Measurements from ENCODE around the gene MPRIP.

MPRIP gene

DNA sequence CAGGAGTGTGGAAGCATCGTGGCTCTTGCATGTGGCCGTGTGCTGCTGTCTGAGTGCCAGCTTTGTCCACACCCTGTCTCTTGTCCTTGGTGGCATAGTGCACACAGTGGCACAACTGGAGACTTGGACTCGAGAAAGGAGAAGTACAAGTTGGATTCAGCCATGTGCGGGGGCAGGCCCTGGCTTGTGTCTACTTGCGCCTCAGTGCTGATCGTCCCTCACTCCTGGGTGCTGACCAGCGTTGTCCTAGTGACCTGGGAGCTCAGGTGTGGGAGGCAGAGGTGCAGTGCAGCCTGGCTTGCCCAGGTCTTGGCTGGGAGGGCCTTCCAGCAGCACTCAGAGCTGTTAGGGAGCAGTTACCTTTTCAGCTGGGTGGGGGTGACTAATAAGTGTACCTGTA, 20.6 kb downstream of the MPRIP start (continued):
- TF ChIP-seq ZNF565 (CRISPR knock-in tag; conservative IDR thresholded peaks at IDR 0.05; ENCODE audit: low read depth), result no peak

DNA sequence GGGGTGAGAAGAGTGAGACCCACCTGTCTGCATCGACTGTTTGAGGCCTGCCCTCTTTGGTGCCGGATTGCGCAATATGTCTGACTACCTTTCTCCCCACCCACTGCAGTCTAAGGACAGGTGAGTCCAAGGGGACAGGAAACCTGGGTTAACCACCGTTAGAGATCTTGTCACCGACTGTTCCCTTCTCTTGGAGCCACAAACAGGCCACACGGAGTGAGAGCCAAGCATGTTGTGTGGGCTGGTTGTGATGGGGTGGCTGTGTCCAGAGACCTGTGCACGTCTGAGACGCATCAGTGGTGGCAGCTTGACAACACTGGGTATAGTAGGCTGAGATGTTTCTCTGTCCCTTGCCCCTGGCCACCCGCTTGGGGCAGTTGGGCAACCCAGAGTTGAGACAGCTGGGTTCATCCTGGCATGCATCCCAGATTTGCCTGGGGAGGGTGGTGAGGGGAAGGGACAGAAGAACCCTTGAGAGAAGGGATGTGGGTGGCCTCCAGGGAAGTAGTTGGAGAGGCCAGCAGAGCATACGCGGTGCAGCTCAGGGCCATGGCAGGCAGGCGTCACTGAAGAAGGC, 21.4 kb downstream of the MPRIP start:
- ATAC-seq, result no peak
- TF ChIP-seq OSR1 (CRISPR knock-in tag; IDR thresholded peaks at IDR 0.05) (no peak), ZNF565 (CRISPR knock-in tag; conservative IDR thresholded peaks at IDR 0.05; ENCODE audit: low read depth) (no peak), ARNTL (CRISPR knock-in tag; IDR thresholded peaks at IDR 0.05; ENCODE audit: borderline replicate concordance, low read depth) (no peak), ZC3H10 (CRISPR knock-in tag; IDR thresholded peaks at IDR 0.05) (no peak), BACH2 (CRISPR knock-in tag; IDR thresholded peaks at IDR 0.05; ENCODE audit: borderline replicate concordance) (no peak), ZNF8 (CRISPR knock-in tag; IDR thresholded peaks at IDR 0.05) (no peak), ESRRG (CRISPR knock-in tag; IDR thresholded peaks at IDR 0.05) (no peak), PPARA (CRISPR knock-in tag; IDR thresholded peaks at IDR 0.05; ENCODE audit: borderline replicate concordance) (no peak), RARB (CRISPR knock-in tag; IDR thresholded peaks at IDR 0.05) (no peak)
- TF ChIP-seq, protein P1, sequence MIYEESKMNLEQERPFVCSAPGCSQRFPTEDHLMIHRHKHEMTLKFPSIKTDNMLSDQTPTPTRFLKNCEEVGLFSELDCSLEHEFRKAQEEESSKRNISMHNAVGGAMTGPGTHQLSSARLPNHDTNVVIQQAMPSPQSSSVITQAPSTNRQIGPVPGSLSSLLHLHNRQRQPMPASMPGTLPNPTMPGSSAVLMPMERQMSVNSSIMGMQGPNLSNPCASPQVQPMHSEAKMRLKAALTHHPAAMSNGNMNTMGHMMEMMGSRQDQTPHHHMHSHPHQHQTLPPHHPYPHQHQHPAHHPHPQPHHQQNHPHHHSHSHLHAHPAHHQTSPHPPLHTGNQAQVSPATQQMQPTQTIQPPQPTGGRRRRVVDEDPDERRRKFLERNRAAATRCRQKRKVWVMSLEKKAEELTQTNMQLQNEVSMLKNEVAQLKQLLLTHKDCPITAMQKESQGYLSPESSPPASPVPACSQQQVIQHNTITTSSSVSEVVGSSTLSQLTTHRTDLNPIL (CRISPR knock-in tag; IDR thresholded peaks at IDR 0.05; ENCODE audit: low read depth), result no peak
- TF ChIP-seq, protein P2, sequence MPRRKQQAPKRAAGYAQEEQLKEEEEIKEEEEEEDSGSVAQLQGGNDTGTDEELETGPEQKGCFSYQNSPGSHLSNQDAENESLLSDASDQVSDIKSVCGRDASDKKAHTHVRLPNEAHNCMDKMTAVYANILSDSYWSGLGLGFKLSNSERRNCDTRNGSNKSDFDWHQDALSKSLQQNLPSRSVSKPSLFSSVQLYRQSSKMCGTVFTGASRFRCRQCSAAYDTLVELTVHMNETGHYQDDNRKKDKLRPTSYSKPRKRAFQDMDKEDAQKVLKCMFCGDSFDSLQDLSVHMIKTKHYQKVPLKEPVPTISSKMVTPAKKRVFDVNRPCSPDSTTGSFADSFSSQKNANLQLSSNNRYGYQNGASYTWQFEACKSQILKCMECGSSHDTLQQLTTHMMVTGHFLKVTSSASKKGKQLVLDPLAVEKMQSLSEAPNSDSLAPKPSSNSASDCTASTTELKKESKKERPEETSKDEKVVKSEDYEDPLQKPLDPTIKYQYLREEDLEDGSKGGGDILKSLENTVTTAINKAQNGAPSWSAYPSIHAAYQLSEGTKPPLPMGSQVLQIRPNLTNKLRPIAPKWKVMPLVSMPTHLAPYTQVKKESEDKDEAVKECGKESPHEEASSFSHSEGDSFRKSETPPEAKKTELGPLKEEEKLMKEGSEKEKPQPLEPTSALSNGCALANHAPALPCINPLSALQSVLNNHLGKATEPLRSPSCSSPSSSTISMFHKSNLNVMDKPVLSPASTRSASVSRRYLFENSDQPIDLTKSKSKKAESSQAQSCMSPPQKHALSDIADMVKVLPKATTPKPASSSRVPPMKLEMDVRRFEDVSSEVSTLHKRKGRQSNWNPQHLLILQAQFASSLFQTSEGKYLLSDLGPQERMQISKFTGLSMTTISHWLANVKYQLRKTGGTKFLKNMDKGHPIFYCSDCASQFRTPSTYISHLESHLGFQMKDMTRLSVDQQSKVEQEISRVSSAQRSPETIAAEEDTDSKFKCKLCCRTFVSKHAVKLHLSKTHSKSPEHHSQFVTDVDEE (CRISPR knock-in tag; IDR thresholded peaks at IDR 0.05), result no peak
- TF ChIP-seq, protein P3, sequence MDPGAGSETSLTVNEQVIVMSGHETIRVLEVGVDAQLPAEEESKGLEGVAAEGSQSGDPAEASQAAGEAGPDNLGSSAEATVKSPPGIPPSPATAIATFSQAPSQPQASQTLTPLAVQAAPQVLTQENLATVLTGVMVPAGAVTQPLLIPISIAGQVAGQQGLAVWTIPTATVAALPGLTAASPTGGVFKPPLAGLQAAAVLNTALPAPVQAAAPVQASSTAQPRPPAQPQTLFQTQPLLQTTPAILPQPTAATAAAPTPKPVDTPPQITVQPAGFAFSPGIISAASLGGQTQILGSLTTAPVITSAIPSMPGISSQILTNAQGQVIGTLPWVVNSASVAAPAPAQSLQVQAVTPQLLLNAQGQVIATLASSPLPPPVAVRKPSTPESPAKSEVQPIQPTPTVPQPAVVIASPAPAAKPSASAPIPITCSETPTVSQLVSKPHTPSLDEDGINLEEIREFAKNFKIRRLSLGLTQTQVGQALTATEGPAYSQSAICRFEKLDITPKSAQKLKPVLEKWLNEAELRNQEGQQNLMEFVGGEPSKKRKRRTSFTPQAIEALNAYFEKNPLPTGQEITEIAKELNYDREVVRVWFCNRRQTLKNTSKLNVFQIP (CRISPR knock-in tag; IDR thresholded peaks at IDR 0.05; ENCODE audit: borderline replicate concordance, low read depth), result no peak

DNA sequence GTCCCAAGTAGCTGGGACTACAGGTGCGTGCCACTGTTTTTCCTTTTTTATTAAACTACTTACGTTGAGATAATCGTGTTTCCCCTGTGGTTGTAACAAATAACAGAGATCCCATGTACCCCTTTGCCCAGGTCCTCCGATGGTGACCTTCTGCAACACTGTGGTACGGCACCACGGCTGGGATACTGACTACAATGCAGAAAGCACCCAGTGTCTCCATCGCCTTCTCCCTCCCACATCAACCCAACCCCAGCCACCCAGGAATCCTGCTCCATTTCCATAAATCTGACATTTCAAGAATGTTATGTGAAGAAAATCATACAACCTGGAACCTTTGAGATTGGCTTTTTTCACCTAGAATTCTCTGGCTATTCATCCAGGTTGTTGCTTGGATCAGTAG, 22.1 kb downstream of the MPRIP start:
- TF ChIP-seq TOX (CRISPR knock-in tag; IDR thresholded peaks at IDR 0.05; ENCODE audit: borderline replicate concordance) (no peak), ARNTL (CRISPR knock-in tag; IDR thresholded peaks at IDR 0.05; ENCODE audit: borderline replicate concordance, low read depth) (no peak), ZNF8 (CRISPR knock-in tag; IDR thresholded peaks at IDR 0.05) (no peak), GLIS3 (CRISPR knock-in tag; IDR thresholded peaks at IDR 0.05) (no peak), SNAI2 (CRISPR knock-in tag; IDR thresholded peaks at IDR 0.05) (no peak), CSDC2 (CRISPR knock-in tag; IDR thresholded peaks at IDR 0.05) (no peak), TCF4 (CRISPR knock-in tag; IDR thresholded peaks at IDR 0.05; ENCODE audit: borderline replicate concordance) (no peak), OSR1 (CRISPR knock-in tag; IDR thresholded peaks at IDR 0.05) (no peak), ZNF565 (CRISPR knock-in tag; conservative IDR thresholded peaks at IDR 0.05; ENCODE audit: low read depth) (no peak), ZC3H10 (CRISPR knock-in tag; IDR thresholded peaks at IDR 0.05) (no peak), ZFP3 (CRISPR knock-in tag; IDR thresholded peaks at IDR 0.05) (no peak), ESRRG (CRISPR knock-in tag; IDR thresholded peaks at IDR 0.05) (no peak), PPARA (CRISPR knock-in tag; IDR thresholded peaks at IDR 0.05; ENCODE audit: borderline replicate concordance) (no peak)
- TF ChIP-seq, protein P3 (CRISPR knock-in tag; IDR thresholded peaks at IDR 0.05; ENCODE audit: borderline replicate concordance, low read depth), result no peak
- TF ChIP-seq, protein P4, sequence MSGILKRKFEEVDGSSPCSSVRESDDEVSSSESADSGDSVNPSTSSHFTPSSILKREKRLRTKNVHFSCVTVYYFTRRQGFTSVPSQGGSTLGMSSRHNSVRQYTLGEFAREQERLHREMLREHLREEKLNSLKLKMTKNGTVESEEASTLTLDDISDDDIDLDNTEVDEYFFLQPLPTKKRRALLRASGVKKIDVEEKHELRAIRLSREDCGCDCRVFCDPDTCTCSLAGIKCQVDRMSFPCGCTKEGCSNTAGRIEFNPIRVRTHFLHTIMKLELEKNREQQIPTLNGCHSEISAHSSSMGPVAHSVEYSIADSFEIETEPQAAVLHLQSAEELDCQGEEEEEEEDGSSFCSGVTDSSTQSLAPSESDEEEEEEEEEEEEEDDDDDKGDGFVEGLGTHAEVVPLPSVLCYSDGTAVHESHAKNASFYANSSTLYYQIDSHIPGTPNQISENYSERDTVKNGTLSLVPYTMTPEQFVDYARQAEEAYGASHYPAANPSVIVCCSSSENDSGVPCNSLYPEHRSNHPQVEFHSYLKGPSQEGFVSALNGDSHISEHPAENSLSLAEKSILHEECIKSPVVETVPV (CRISPR knock-in tag; IDR thresholded peaks at IDR 0.05), result no peak
- TF ChIP-seq, protein P2 (CRISPR knock-in tag; IDR thresholded peaks at IDR 0.05), result no peak
- TF ChIP-seq, protein P5, sequence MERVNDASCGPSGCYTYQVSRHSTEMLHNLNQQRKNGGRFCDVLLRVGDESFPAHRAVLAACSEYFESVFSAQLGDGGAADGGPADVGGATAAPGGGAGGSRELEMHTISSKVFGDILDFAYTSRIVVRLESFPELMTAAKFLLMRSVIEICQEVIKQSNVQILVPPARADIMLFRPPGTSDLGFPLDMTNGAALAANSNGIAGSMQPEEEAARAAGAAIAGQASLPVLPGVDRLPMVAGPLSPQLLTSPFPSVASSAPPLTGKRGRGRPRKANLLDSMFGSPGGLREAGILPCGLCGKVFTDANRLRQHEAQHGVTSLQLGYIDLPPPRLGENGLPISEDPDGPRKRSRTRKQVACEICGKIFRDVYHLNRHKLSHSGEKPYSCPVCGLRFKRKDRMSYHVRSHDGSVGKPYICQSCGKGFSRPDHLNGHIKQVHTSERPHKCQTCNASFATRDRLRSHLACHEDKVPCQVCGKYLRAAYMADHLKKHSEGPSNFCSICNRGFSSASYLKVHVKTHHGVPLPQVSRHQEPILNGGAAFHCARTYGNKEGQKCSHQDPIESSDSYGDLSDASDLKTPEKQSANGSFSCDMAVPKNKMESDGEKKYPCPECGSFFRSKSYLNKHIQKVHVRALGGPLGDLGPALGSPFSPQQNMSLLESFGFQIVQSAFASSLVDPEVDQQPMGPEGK (CRISPR knock-in tag; IDR thresholded peaks at IDR 0.05; ENCODE audit: borderline replicate concordance), result no peak
- ATAC-seq, result no peak

Data from SK-N-SH treated with all-trans-retinoic acid at 6 μM for 48 hours (cell line).